Endothelial cell of umbilical vein (primary cell): ENCODE data around the gene GBF1. TPM values are rescaled to one million over a fixed set of nuclear protein-coding genes. Genes with fewer than 3 reads are reported as not detected.

Source experiments
- BruUV-seq: library from RNA; stranded (reverse); fragments of 400-500 nt; replicated peaks from 2 replicates; lab custom pipeline; 2021; lab: Mats Ljungman, UMichigan
- CTCF ChIA-PET: fragments of 300-600, 350-600 bp; sonication (Branson Sonifier 250); formaldehyde crosslinking; loops from one replicate; lab custom pipeline; 2021; ENCODE audit warnings: antibody characterized with exemption, inconsistent platforms; lab: Charles Lee
- POLR2A ChIA-PET: fragments of 300-600, 350-600 bp; sonication (Branson Sonifier 250); formaldehyde crosslinking; loops from one replicate; lab custom pipeline; 2021; ENCODE audit warnings: antibody characterized with exemption, inconsistent platforms; lab: Charles Lee
- DNase-seq: peaks from one replicate; pipeline ENCODE4 v3.0.0-alpha.2; 2011; ENCODE audit warnings: low read depth, low spot score
- FAIRE-seq: peaks from 2 replicates; lab custom pipeline; 2011; peaks lifted over from hg19 to GRCh38; lab: Jason Lieb, UNC
- H2AFZ ChIP-seq: 2 replicates; pipeline ENCODE4 v1.6.0; 2012; ENCODE audit warnings: low read depth, low read length, control low read depth, inconsistent platforms
- H3K27ac ChIP-seq: 2 replicates; pipeline ENCODE4 v1.5.1; 2011; ENCODE audit warnings: low read depth, mild to moderate bottlenecking, control low read depth, low read length, moderate library complexity; ENCODE audit not compliant: insufficient read depth
- H3K27me3 ChIP-seq, 2 experiments: 2 replicates each; pipeline versions ENCODE4 v1.6.0 to v1.6.1; 2011; ENCODE audit warnings: low read length in 2 of 2, mixed read lengths in 1 of 2; ENCODE audit not compliant: control insufficient read depth in 2 of 2, insufficient read depth in 2 of 2
- H3K36me3 ChIP-seq, 2 experiments: 2 replicates in 1 of 2; 3 replicates in 1 of 2; pipeline ENCODE4 v1.5.1; 2011; ENCODE audit warnings: low read length in 2 of 2, mild to moderate bottlenecking in 1 of 2, moderate library complexity in 1 of 2; ENCODE audit not compliant: control insufficient read depth in 2 of 2, insufficient read depth in 2 of 2; ENCODE audit errors: extremely low read depth in 1 of 2
- H3K4me1 ChIP-seq: 3 replicates; pipeline ENCODE4 v1.5.1; 2011; ENCODE audit warnings: mild to moderate bottlenecking, low read length; ENCODE audit not compliant: control insufficient read depth, insufficient read depth; ENCODE audit errors: extremely low read depth
- H3K4me2 ChIP-seq: 2 replicates; pipeline ENCODE4 v1.6.1; 2011; ENCODE audit warnings: low read length, control low read depth, mixed read lengths; ENCODE audit not compliant: insufficient read depth
- H3K4me3 ChIP-seq, 3 experiments: fragments of 200-600 bp in 1 of 3; sonication (generic), shearing (Covaris generic) in 1 of 3; replicated peaks in 1 of 3; 2 replicates each; pipeline ENCODE4 v1.5.1; 2011 to 2016; ENCODE audit warnings: control low read depth in 3 of 3, low read length in 3 of 3, mild to moderate bottlenecking in 2 of 3, inconsistent platforms in 1 of 3, low read depth in 1 of 3, moderate library complexity in 1 of 3; ENCODE audit not compliant: insufficient read depth in 1 of 3
- H3K79me2 ChIP-seq: 2 replicates; pipeline ENCODE4 v1.6.0; 2012; ENCODE audit warnings: low read length, inconsistent platforms; ENCODE audit not compliant: control insufficient read depth, insufficient read depth
- H3K9ac ChIP-seq: replicated peaks from 2 replicates; pipeline ENCODE3; 2011; ENCODE audit warnings: low read length, control low read depth; ENCODE audit not compliant: insufficient read depth; ENCODE audit errors: extremely low read depth
- H3K9me1 ChIP-seq: replicated peaks from 3 replicates; pipeline ENCODE4 v1.6.0; 2011; ENCODE audit warnings: mild to moderate bottlenecking, low read length; ENCODE audit not compliant: control insufficient read depth, insufficient read depth; ENCODE audit errors: extremely low read depth
- H3K9me3 ChIP-seq: replicated peaks from 2 replicates; pipeline ENCODE4 v1.5.1; 2012; ENCODE audit warnings: low read length, inconsistent platforms; ENCODE audit not compliant: control insufficient read depth, insufficient read depth
- H4K20me1 ChIP-seq: replicated peaks from 2 replicates; pipeline ENCODE3; 2011; ENCODE audit warnings: mild to moderate bottlenecking, low read length; ENCODE audit not compliant: control insufficient read depth, insufficient read depth; ENCODE audit errors: extremely low read depth
- EZH2 ChIP-seq: IDR thresholded peaks from 2 replicates; pipeline ENCODE4 v1.6.1; 2012; ENCODE audit warnings: borderline replicate concordance, low read depth, mild to moderate bottlenecking, moderate library complexity, low read length, inconsistent platforms; ENCODE audit not compliant: severe bottlenecking
- FOS ChIP-seq: IDR thresholded peaks from 2 replicates; pipeline ENCODE4 v1.6.1; 2011; ENCODE audit warnings: mild to moderate bottlenecking, low read length, moderate library complexity, borderline replicate concordance; ENCODE audit not compliant: insufficient read depth
- GATA2 ChIP-seq: IDR thresholded peaks from 2 replicates; pipeline ENCODE4 v1.7.0; 2011; ENCODE audit warnings: low read depth, mild to moderate bottlenecking, moderate library complexity, mixed read lengths, low read length; ENCODE audit not compliant: insufficient read length, insufficient read depth
- JUN ChIP-seq: IDR thresholded peaks from 2 replicates; pipeline ENCODE4 v1.6.1; 2011; ENCODE audit warnings: borderline replicate concordance, low read depth; ENCODE audit not compliant: insufficient read length, insufficient read depth
- MYC ChIP-seq: IDR thresholded peaks from one replicate; pipeline ENCODE4 v1.6.1; 2011; ENCODE audit warnings: mild to moderate bottlenecking, low read depth, low read length
- POLR2A ChIP-seq: IDR thresholded peaks from 2 replicates; pipeline ENCODE4 v1.6.1; 2012; ENCODE audit warnings: low read depth, mild to moderate bottlenecking, control low read depth, low read length
- POLR2AphosphoS5 ChIP-seq: IDR thresholded peaks from 2 replicates; pipeline ENCODE4 v1.6.1; 2012; ENCODE audit warnings: low read depth, mild to moderate bottlenecking, control low read depth, low read length, moderate library complexity; ENCODE audit not compliant: insufficient read depth
- dilution Hi-C: fragments of 300-500 bp; cut with MboI; formaldehyde crosslinking; loops from one replicate; pipeline ENCODE4 v1.15.0; 2019; ENCODE audit warnings: low sequenced_read_pairs; ENCODE audit not compliant: extremely low pct_ligation_motif_present
- intact Hi-C: fragments of 100-400 bp; cut with micrococcal nuclease; formaldehyde crosslinking; loops from one replicate; pipeline ENCODE4 v1.10.0; 2022
- polyA plus RNA-seq, 4 experiments: library from polyadenylated mRNA; depleted of rRNA in 3 of 4; stranded (reverse) in 3 of 4; unstranded in 1 of 4; fragments of >200 nt; gene quantifications; 2 replicates each; pipeline versions ENCODE4 v1.2.1 to v1.2.3, GENCODE V29; 2011 to 2012; ENCODE audit warnings: missing spikeins in 1 of 4
- total RNA-seq: library from RNA; stranded (reverse); gene quantifications from 2 replicates; pipeline ENCODE4 v1.2.3, GENCODE V29; 2021
- TF ChIP-seq, protein P1 (sequence below), 2 donors: IDR thresholded peaks; 1 replicate in 1 of 2; 2 replicates in 1 of 2; pipeline ENCODE4 v1.5.1; 2011; ENCODE audit warnings: low read length in 2 of 2, mild to moderate bottlenecking in 2 of 2, moderate library complexity in 2 of 2, control low read depth in 1 of 2, inconsistent platforms in 1 of 2, low read depth in 1 of 2; ENCODE audit not compliant: insufficient read depth in 1 of 2; ENCODE audit errors: extremely low read depth in 1 of 2
- TF ChIP-seq, protein P2 (sequence below): IDR thresholded peaks from 2 replicates; pipeline ENCODE4 v1.6.1; 2011; ENCODE audit not compliant: insufficient read depth, insufficient read length

GBF1 gene
- total and polyA plus RNA-seq, 2 donors (not counting 3 experiments of a cell fraction or from before 2014, with no cell fraction given) = 26.0 to 49.7 TPM

DNA sequence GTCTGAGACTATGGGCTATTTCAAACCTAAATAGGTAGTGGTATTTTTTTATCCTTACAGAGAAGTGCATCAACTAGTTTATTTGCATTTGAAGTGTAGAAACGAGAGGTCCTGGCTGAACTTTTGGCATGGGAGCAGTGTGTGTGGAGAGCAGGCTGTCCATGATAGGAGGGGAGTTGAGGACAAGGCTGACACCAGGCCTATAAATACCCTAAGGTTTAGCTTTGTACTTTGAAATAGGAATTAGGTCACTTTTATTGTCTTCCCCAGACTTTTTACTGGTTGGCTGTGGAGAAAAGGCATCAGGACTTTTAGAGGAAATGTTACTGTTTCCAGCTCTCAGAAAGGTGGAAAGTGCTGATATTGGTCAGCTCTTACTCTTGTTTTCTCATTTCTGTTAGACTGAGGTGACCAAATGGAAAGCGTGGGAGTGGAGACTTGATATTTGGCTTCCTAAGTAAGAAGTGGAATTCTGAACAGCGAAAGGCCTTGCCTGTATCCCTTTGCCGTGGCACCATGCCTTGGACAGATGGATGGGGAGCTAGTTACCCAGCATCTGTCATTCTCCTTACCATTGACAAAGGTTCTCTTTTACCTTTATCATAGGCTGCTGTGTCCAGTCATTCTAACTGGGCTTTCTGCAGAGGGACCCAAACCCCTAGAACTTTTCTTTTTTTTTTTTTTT, 46.0 kb downstream of the GBF1 start:
- no TSS peak for BruUV-seq
- Histone ChIP-seq H3K27me3 (no peaks in the 10 kb centered on the region), H3K79me2 (peaks cover 38% of the 10 kb centered on the region), H3K4me1 (no peaks in the 10 kb centered on the region), H3K27ac (no peak overlapping the region), H3K4me3 (no peak overlapping the region), H3K9ac (no peak overlapping the region), H3K9me3 (no peaks in the 10 kb centered on the region), H3K4me2 (no peak overlapping the region), H2AFZ (no peak overlapping the region), H3K9me1 (no peaks in the 10 kb centered on the region), H3K36me3 (no peaks in the 10 kb centered on the region), H4K20me1 (peaks cover 3% of the 10 kb centered on the region)
- FAIRE-seq (no peak), DNase-seq (no peak)
- dilution Hi-C loops = no loop called here
- intact Hi-C loops = no loop called here
- CTCF ChIA-PET = interaction anchor here (0.6 to 0.9 kb wide), 2 partner anchors 56 to 61 kb away, joined by 3 read pairs; no protein-coding TSS in a partner anchor
- POLR2A ChIA-PET = no interaction called here
- TF ChIP-seq, protein P1, sequence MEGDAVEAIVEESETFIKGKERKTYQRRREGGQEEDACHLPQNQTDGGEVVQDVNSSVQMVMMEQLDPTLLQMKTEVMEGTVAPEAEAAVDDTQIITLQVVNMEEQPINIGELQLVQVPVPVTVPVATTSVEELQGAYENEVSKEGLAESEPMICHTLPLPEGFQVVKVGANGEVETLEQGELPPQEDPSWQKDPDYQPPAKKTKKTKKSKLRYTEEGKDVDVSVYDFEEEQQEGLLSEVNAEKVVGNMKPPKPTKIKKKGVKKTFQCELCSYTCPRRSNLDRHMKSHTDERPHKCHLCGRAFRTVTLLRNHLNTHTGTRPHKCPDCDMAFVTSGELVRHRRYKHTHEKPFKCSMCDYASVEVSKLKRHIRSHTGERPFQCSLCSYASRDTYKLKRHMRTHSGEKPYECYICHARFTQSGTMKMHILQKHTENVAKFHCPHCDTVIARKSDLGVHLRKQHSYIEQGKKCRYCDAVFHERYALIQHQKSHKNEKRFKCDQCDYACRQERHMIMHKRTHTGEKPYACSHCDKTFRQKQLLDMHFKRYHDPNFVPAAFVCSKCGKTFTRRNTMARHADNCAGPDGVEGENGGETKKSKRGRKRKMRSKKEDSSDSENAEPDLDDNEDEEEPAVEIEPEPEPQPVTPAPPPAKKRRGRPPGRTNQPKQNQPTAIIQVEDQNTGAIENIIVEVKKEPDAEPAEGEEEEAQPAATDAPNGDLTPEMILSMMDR (IDR thresholded peaks at IDR 0.05; ENCODE audit: extremely low read depth in 1 of 2, insufficient read depth in 1 of 2, low read depth in 1 of 2, low read length in 2 of 2) = no peak
- TF ChIP-seq POLR2A (no peak), GATA2 (no peak), EZH2 (no peak), FOS (no peak), JUN (no peak), POLR2AphosphoS5 (no peak), MYC (no peak)
- TF ChIP-seq, protein P2, sequence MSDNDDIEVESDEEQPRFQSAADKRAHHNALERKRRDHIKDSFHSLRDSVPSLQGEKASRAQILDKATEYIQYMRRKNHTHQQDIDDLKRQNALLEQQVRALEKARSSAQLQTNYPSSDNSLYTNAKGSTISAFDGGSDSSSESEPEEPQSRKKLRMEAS = no peak
